GM18858 (cell line): ENCODE data around the gene HFM1.
A peak's percentile ranks its signal among the peaks of the same experiment; 100 is the strongest.
"Not testable (repeated sequence)": the region's sequence is repeated elsewhere in the genome, so short reads cannot be mapped to it uniquely, and the experiment has no call there.

Source experiments
- ATAC-seq: cut with Tn5 transposase; IDR thresholded peaks from one replicate; pipeline ENCODE4 v1.9.1; 2021; ENCODE audit not compliant: unreplicated experiment

The HFM1 gene, protein sequence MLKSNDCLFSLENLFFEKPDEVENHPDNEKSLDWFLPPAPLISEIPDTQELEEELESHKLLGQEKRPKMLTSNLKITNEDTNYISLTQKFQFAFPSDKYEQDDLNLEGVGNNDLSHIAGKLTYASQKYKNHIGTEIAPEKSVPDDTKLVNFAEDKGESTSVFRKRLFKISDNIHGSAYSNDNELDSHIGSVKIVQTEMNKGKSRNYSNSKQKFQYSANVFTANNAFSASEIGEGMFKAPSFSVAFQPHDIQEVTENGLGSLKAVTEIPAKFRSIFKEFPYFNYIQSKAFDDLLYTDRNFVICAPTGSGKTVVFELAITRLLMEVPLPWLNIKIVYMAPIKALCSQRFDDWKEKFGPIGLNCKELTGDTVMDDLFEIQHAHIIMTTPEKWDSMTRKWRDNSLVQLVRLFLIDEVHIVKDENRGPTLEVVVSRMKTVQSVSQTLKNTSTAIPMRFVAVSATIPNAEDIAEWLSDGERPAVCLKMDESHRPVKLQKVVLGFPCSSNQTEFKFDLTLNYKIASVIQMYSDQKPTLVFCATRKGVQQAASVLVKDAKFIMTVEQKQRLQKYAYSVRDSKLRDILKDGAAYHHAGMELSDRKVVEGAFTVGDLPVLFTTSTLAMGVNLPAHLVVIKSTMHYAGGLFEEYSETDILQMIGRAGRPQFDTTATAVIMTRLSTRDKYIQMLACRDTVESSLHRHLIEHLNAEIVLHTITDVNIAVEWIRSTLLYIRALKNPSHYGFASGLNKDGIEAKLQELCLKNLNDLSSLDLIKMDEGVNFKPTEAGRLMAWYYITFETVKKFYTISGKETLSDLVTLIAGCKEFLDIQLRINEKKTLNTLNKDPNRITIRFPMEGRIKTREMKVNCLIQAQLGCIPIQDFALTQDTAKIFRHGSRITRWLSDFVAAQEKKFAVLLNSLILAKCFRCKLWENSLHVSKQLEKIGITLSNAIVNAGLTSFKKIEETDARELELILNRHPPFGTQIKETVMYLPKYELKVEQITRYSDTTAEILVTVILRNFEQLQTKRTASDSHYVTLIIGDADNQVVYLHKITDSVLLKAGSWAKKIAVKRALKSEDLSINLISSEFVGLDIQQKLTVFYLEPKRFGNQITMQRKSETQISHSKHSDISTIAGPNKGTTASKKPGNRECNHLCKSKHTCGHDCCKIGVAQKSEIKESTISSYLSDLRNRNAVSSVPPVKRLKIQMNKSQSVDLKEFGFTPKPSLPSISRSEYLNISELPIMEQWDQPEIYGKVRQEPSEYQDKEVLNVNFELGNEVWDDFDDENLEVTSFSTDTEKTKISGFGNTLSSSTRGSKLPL (N-terminal part only)

DNA sequence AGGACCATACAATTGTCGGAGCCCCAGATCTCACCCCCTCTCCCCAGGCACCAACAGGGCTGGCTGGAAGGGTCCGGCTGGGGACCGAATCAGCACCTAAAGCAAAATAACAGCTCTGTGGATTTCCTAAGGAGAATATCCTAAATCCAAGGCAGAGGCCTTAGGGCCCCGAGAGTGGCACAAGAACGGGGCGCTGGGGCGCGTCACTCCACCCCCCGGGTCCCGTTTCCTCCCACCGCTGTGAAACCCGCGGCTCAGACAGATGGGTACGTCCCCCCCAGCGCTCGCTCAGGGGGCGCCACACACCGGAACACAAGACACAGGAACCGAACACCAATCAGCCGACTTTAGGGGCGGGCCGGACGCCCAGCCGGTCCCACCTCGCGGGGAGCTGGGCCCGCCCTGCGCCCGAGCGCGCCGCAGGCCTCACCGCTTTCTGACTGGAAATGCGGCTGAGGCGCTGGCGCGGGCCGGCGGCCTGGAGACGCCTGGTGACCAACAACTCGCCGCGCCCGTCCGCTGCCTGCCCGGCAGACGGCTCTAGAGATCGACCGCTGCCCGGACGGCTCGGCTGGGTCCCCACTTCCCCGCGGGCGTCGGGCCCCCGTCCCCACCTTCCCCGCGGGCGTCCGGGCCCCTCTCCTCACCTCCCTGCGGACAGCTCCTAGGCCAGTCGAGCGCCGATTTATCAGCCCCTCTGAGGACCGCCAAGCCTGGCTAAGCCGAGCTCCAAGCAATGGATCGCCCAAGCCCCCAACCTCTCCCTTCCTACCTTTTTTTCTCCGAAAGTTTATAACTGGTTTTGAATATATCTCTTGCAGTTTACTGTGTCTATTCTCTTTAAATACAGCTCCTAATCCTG lies at the start of gene HFM1:
Gene HFM1, minus strand, starts transcription at position 687 of the 862 bp plus-strand sequence. CDS start 3,755 bp downstream, outside the sequence.
- peak; percentile 89 for ATAC-seq

DNA sequence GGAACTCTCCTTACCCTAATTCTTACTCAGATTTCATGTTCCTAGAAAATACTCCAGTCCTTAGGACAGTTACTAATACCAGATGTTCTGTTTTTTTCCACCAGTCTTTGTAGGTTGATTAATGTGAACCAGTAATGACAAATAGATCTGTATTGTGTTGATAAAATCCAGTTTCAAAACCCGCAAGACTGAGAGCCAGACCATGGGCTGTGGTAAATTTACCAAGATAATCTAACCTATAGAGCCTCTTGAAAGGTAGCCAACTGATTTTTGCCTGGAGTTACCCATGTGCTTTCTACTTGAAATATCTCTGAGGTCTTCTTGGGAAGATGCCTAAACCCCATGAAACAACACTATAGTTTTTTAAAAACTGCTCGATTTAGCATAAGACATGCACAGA lies 49.5 kb upstream of the HFM1 start:
- no peak for ATAC-seq

DNA sequence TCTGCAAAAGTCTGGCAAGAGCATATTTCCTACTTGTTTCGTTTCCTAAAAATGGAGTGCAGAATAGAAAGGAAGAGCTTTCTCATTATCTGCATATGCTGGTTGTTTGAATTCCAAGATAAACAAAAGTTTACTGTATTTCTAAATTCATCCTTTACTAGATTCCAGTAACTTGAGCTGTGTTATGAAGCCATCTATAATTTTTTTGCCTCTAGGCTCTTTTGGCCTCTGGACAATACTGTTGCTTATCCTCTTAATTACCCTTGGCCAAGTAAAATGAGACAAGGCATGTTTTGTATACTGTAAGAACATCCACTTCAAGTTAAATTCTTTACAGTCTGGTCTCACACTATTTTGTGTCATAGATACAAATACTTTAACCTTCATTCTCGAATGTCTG lies 45.6 kb upstream of the HFM1 start:
- no peak for ATAC-seq

DNA sequence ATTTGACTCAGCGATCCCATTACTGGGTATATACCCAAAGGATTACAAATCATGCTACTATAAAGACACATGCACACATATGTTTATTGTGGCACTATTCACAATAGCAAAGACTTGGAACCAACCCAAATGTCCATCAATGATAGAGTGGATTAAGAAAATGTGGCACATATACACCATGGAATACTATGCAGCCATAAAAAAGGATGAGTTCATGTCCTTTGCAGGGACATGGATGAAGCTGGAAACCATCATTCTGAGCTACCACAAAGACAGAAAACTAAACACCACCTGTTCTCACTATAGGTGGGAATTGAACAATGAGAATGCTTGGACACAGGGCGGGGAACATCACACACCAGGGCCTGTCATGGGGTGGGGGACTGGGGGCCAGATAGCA lies 43.1 kb upstream of the HFM1 start:
- not testable (repeated sequence) for ATAC-seq

DNA sequence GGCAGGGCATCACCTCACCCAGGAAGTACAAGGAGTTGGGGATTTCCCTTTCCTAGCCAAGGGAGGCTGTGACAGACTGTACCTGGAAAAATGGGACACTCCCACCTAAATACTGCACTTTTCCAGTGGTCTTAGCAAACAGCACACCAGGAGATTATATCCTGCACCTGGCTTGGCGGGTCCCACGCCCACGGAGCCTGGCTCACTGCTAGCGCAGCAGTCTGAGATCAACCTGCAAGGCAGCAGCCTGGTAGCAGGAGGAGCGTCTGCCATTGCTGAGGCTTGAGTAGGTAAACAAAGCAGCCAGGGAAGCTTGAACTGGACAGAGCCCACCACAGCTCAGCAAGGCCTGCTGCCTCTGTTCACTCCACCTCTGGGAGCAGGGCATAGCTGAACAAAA lies 37.3 kb upstream of the HFM1 start:
- not testable (repeated sequence) for ATAC-seq

DNA sequence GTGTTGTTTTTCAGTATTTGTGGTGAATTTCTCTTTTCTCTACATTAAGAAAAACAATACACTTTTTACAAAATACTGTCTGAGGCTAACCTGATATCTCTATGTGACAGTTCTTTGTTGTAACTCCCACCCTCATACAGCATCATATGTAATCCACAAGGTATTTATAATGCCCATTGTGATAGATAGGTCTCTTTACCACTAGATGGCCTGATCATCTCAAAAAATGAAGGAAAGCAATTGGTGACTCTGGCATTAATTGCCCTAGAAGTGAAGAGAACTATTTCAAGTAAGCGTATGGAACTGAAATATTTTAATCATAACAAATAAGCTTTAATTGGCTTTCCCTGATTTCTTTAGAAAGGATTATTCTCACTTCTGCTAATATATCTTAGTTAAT lies 36.2 kb upstream of the HFM1 start:
- ATAC-seq = no peak

DNA sequence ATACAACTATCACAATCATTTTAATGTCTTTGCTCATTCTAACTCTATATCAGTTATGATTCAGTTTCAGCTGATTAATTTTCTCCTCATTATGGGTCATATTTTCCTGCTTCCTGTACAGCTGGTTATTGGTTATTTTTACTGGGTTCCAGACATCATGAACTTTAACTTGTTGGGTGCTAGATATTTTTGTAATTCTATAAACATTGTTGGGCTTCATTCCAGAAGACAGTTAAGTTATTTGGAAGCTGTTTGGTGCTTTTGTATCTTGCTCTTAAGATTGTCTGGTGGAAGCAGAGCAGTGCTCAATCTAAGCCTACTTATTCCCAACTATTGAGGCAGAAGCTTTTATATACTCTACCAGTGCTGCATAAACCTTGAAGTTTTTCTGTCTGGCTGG lies 34.4 kb upstream of the HFM1 start:
- no peak for ATAC-seq

DNA sequence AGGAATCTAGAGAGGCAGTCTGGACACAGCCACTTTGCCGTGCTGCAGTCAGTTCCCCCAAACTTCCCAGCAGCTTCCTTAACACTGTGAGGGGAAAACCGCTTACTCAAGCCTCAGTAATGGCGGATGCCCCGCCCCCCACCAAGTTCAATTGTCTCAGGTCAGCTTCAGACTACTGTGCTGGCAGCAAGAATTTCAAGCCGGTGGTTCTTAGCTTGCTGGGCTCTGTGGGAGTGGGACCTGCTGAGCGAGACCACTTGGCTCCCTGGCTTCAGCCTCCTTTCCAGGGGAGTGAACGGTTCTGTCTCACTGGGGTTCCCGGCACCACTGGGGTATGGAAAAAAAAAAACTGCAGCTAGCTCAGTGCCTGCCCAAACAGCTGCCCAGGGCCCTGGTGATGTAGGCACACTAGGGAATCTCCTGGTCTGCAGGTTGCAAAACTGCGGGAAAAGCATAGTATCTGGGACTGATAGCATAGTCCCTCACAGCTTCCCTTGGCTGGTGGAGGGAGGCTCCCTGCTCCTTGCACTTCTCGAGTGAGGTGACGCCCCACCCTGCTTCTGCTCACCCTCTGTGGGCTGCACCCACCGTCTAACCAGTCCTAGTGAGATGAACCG lies 23.7 kb upstream of the HFM1 start:
- no peak for ATAC-seq

DNA sequence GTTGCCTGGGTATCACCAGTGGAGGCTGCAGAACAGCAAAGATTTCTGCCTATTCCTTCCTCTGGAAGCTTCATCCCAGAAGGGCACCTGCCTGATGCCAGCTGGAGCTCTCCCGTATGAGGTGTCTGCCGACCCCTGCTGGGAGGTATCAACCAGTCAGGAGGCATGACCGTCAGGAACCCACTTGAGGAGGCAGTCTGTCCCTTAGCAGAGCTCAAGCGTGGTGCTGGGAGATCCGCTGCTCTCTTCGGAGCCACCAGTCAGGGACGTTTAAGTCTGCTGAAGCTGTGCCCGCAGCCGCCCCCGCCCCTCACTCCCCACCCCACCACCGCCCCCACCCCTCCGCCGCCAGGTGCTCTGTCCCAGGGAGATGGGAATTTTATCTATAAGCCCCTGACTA lies 23.1 kb upstream of the HFM1 start:
- no peak for ATAC-seq

DNA sequence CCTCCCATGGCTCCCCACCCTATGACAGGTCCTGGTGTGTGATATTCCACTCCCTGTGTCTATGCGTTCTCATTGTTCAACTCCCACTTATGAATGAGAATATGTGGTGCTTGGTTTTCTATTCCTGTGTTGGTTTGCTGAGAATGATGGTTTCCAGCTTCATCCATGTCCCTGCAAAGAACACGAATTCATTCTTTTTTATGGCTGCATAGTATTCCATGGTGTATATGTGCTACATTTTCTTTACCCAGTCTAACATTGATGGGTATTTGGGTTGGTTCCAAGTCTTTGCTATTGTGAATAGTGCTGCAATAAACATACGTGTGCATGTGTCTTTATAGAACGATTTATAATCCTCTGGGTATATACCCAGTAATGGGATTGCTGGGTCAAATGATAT lies 17.9 kb upstream of the HFM1 start:
- ATAC-seq = not testable (repeated sequence)

DNA sequence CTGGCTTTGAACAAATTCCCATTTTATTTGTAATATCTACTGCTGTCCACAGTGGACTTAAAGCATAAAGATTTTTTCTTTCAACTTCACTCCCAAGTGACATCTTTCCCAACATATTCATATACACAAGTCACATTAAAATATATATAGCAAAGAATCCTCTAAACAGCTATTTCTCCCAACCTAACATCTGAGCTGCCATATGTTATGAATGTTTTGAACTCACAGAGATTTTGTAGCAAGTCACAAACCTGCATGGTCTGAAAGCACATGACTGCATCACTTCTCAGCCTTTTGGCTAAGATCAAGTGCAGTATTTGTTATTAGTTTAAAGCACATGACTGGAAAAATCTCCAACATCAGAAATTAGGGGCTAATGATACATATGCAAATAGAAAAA lies 7.7 kb upstream of the HFM1 start:
- no peak for ATAC-seq

DNA sequence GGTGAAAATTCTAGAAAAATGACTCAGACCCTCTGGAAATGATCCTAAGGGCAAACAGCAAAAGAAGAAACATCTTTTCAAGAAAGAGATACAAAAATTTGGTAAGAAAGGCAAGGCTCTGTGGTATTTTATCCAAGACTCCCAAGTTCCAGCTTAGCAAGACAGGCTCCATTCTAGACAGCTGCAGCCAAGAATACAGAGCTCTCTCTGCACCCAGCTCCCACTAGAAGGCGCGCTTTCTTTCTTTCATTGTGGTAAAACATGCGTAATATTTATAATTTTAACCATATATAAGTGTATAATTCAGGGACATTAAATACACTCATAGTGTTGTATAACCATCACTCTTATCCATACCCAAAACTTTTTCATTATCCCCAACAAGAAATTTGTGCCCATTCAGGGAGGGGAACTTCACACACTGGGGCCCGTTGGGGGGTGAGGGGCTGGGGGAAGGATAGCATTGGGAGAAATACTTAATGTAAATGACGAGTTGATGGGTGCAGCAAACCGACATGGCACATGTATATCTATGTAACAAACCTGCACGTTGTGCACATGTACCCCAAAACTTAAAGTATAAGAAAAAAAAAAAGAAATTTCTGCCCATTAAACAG lies 2.2 kb upstream of the HFM1 start:
- ATAC-seq = no peak

DNA sequence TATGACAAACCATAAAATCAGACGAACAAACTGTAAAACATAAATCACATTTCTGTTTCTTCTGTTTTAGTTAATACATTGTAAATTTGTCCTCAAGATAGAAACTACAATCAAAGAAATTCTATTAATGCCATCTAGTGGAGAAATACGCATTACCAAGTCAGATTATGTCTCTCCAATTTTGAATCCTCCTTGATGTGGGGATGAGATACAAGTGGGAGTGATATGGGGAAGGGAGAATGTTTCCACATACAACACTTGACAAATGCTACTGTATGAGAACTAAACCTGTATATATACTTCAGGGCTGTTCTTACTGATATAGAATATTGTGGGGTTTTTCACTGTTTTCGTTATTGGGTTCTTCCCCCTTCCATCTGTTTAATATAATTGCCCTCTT lies 2.6 kb downstream of the HFM1 start:
- ATAC-seq = no peak

DNA sequence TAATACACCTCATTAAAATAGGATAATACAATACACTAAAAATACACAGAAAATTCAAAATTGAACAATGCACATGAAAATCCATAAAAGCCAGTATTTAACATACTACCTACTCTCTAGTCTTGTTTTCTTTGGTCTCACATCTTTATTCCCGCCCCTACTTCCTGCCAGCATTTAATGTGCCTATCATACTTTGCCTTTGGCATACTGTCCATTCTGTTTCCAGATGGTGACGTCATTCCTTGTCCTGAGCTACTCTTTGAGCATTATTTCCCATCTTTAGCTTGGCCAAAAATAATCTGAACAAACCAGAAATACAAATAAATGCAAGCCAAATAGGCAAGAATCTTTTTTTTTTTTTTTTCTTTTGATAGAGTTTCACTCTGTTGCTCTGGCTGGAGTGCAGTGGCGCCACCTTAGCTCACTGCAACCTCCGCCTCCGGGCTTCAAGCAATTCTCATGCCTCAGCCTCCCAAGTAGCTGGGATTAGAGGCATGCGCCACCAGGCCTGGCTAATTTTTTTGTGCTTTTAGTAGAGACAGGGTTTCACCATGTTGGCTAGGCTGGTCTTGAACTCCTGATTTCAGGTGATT lies 4.4 kb downstream of the HFM1 start:
- no peak for ATAC-seq

DNA sequence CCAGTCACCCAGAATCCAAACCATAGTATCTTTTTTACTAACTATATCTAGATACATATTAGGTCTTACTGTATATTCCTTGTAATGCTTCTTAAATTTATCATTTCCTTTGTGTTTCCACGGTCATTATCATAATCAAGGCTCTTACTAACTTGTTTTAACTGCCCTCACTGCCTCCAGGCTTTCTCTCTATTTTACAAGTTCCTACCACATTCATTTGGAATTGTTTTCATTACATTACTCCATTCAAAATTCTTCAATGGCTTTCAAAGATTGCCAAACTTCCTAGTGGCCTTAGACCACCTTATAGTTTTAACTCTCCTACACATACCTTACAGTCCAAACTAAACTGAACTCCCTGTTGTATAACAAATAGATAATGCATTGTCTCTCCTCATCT lies 6.3 kb downstream of the HFM1 start:
- no peak for ATAC-seq

DNA sequence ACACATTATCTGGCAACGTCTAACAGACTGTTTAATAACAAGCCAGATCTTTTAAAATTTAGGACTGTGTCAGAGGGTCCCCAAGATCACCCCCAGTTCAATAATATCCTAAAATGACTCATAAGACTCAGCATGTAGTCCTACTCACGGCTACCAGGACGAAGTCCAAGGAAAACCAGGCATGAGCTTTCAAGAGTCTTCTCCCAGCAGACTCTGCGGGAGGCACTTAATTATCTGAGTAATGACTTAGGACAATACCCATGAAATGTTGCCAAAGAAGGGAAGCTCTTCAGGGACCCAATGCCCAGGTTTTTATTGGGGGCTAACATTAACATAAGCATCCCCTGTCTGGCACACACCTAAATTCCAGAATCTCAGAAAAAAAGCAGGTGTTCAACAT lies 7.0 kb downstream of the HFM1 start:
- no peak for ATAC-seq

DNA sequence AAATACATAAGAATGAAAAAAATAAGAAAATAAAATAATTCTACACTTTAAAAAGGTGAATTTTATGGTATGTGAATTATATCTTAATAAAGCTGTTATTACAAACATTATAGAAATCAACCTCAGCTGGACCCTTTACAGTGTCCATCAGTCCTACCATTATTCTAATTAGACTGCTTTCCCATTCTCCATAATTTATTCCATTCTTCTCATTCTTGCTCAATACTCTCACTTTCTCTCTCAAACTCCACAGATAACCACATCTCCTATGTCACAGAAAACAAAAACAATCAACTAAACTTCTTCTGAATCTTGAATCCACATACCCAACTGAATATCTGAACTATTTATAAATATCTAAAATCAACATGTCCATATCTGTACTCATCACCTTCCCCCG lies 11.6 kb downstream of the HFM1 start:
- no peak for ATAC-seq

DNA sequence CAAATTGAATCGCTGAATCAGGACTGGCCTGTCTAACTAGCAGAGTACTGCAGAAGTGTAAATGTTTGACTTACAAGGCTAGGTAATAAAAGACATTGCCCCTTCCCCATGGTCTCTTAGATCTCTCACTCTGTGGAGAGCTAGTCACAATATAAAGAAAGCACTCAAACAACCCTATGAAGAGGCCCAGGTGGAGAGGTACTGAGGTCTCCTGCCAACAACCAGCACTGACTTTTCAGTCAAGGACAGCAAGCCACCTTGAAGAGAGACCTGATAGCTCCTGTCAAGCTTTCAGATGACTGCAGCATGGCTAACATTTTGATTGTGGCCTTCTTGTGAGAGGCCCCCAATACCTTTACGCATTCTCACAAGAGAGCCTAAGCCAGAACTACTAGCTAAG lies 18.5 kb downstream of the HFM1 start:
- ATAC-seq = no peak

DNA sequence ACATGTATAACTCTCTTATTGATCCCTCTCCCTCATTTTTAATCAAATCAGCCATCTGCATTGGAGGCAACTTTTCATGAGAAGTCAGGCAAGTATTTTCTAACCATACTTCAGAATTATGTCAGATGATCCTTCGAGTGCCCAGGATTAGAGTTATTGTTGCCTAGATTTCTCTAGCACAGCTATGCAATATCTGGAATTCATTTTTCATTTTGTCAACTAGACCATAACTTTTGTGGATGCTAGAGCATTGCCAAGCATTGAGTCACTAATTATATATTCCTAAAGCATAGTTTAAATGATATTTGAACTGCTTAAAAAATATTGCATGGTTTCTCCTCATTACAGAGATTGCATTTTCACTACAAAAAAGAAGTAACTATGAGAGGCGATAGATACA lies 21.2 kb downstream of the HFM1 start:
- ATAC-seq = no peak
